Subcutaneous abdominal adipose tissue (tissue), 5 donors: Measurements from ENCODE around the gene MYO3B.
A peak's percentile ranks its signal among the peaks of the same experiment; 100 is the strongest.

Source experiments
- H3K27ac ChIP-seq: one replicate; pipeline ENCODE4 v1.7.0; 2013; ENCODE audit warnings: low read depth, mild to moderate bottlenecking, inconsistent platforms, low read length, moderate library complexity
- H3K27me3 ChIP-seq, 5 donors: one replicate each; pipeline ENCODE4 v1.7.0; 2013; ENCODE audit warnings: low read length in 5 of 5, inconsistent platforms in 1 of 5; ENCODE audit not compliant: control insufficient read depth in 5 of 5, insufficient read depth in 4 of 5
- H3K36me3 ChIP-seq, 5 donors: one replicate each; pipeline ENCODE4 v1.7.0; 2013; ENCODE audit warnings: low read length in 5 of 5; ENCODE audit not compliant: control insufficient read depth in 5 of 5, insufficient read depth in 5 of 5
- H3K4me1 ChIP-seq, 5 donors: one replicate each; pipeline ENCODE4 v1.7.0; 2013; ENCODE audit warnings: low read length in 5 of 5, mild to moderate bottlenecking in 3 of 5, moderate library complexity in 1 of 5; ENCODE audit not compliant: control insufficient read depth in 5 of 5, insufficient read depth in 5 of 5
- H3K4me3 ChIP-seq, 5 donors: one replicate each; pipeline ENCODE4 v1.7.0; 2013; ENCODE audit warnings: low read length in 5 of 5, low read depth in 1 of 5
- H3K9ac ChIP-seq, 5 donors: one replicate each; pipeline ENCODE4 v1.7.0; 2013; ENCODE audit warnings: low read length in 5 of 5, mild to moderate bottlenecking in 4 of 5, moderate library complexity in 3 of 5
- H3K9me3 ChIP-seq, 5 donors: one replicate each; pipeline ENCODE4 v1.7.0; 2013; ENCODE audit warnings: low read length in 5 of 5; ENCODE audit not compliant: control insufficient read depth in 5 of 5
- donor health status: healthy.
- donor health status: healthy.
- donor health status: healthy.
- donor health status: healthy.
- donor health status: healthy.

Gene MYO3B

DNA sequence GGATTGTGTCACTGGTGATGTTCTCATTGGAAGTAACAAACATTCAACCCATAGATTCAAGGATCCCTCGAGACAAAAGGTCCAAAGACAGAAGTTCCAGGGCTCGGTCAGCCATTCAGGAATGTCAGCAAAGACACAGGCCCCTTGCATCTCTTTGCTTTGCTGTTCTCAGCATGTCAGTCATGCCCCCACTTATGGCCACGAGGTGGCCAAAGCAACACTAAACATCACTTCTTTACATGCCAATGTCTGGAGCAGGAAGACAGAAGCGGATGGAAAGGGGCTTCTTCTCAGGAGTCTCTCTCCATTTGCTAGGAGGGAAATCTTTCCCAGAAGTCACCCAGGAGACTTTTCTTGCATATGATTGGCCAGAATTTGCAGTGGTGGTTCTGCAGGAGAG, 345.6 kb downstream of the MYO3B start:
- Histone ChIP-seq H3K4me3 (no peak overlapping the region), H3K9me3 (no peaks in the 10 kb centered on the region), H3K27ac (no peak overlapping the region), H3K27me3 (no peaks in the 10 kb centered on the region), H3K4me1 (peaks cover 0 to 15% (median 9%) of the 10 kb centered on the region in 5 donors), H3K9ac (no peak overlapping the region), H3K36me3 (no peaks in the 10 kb centered on the region)

DNA sequence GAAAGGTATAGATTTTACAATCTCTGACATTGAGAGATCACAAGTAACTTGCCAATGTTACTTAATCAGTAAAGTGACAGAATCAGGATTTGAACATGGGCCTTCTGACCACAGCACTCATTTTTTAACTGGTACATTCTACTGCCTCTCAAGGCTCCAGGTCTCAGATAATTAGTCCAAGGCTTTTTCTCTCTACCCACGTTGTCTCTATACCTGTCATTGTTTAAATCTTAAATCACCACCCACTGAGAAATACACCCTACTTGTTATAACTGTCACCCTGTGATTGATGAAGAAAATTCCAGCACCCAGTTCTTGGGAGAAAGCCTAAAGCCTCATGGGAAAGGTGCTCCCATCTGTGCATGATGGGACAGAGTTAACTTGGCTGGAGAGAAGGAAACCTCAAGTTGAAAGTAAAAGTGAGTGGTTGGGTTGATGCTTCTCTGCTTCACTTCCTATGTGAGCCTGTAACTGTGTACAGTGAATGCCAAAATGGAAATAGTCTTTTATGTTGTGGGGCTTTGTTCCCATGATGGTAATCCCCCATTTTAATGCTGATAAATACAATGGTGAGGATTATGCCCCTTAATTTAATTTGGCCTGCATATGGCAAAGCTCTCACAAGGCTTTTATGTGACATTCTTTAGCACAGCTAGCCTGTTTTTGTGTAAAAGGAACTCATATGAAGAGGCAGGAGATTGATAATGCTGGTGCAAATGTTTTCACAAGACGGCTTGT, 347.1 kb downstream of the MYO3B start:
- H3K4me3 ChIP-seq: no peak overlapping the region
- peaks cover 0 to 17% (median 16%) of the 10 kb centered on the region in 5 donors for H3K4me1 ChIP-seq
- H3K9ac ChIP-seq: peak overlapping the region in 1 of 5 donors; percentile 7
- H3K27me3 ChIP-seq: no peaks in the 10 kb centered on the region
- H3K27ac ChIP-seq: peak overlapping the region; percentile 38
- no peaks in the 10 kb centered on the region for H3K9me3 ChIP-seq
- H3K36me3 ChIP-seq: no peaks in the 10 kb centered on the region

- H3K9ac ChIP-seq: no peak overlapping the region
- H3K9me3 ChIP-seq: no peaks in the 10 kb centered on the region
- H3K27me3 ChIP-seq: no peaks in the 10 kb centered on the region
- H3K36me3 ChIP-seq: no peaks in the 10 kb centered on the region
- no peak overlapping the region for H3K4me3 ChIP-seq
- peaks cover 0 to 22% (median 22%) of the 10 kb centered on the region in 5 donors for H3K4me1 ChIP-seq
- H3K27ac ChIP-seq: peak overlapping the region; percentile 38
Measured at GRCh38 chr2:170525566-170525900, 347.6 kb downstream of the MYO3B start.

DNA sequence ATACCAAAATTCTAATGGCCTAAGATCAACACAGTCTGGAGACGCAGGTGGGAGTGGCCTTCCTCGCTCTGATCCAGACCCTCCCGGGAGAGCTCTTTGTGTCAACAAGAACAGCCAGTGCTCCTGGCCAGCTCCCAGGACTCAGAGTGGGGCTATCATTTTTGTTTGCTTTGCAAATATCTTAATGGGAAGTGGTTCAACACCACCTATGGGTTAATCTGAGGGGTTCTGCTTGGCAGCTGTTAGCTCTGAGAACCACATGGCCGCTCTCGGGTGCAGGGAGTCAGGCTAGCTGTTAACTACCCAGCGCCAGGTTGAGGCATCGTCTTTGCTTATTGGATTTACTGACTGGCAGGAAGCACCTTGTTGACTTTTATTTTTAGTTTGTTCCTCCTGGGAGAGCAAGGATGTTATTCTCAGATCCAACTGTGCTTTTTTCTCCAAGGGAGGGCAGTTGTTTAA, 352.4 kb downstream of the MYO3B start:
- no peaks in the 10 kb centered on the region for H3K9me3 ChIP-seq
- peaks cover 0 to 22% (median 19%) of the 10 kb centered on the region in 5 donors for H3K4me1 ChIP-seq
- peak overlapping the region in 1 of 5 donors; percentile 27 for H3K9ac ChIP-seq
- no peaks in the 10 kb centered on the region for H3K36me3 ChIP-seq
- no peak overlapping the region for H3K27ac ChIP-seq
- H3K27me3 ChIP-seq: no peaks in the 10 kb centered on the region
- H3K4me3 ChIP-seq: peak overlapping the region; percentile 23 to 64 (median 36)

DNA sequence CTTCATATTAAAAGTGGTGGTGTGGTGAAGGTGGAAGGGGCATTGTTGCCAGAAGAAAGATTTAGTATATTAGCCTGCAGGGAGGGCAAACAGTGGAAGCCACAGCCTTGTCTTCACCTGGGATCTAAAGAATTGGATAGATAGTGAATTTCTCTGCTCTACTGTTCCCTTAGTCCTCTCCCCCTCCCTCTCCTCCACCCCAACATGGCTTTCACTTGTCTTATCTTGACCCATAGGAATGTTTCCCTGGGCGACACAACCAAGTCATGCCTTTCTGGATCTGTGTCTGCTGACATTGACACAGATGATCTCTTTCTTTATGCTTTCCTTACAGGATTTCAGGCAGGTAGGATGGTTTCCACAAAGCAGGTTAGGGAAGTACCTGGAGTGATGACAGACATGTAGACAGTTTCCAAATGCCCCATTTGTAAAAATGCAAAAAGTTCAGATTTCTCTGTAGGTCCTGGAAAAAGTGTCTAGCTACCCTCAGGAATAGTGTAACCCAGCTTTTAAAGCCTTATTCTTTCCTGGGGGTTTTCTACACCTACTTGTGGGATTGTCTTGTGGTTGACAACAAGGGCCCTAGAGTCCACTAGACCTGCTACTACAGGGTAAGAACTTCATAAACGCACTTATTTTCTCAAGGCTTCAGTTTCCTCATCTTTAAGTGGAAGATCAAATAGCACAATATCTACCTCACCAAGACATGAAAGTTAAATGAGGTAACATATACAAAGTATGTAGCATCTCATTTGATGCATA, 353.0 kb downstream of the MYO3B start:
- H3K36me3 ChIP-seq: no peaks in the 10 kb centered on the region
- H3K9ac ChIP-seq: no peak overlapping the region
- no peak overlapping the region for H3K27ac ChIP-seq
- H3K4me3 ChIP-seq: peak overlapping the region in 1 of 5 donors; percentile 36
- H3K9me3 ChIP-seq: no peaks in the 10 kb centered on the region
- peaks cover 0 to 16% (median 13%) of the 10 kb centered on the region in 5 donors for H3K4me1 ChIP-seq
- no peaks in the 10 kb centered on the region for H3K27me3 ChIP-seq

DNA sequence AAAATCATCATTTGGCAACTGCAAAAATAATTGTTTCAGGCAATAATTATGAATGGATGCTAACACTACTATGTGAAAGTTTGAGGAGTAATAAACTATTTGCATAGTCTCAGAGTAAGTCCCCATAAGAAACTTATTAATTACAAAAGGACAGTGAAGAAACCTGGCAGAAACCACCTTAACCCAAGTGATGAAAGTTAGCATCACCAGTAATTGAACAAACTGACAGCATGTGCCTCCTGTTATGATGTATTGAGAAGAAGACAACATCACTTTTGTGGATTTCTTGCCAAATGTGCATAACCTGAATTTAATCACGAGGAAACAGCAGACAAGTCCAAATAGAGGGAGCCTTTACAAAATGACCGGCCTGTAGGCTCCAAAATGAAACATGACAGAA, 353.9 kb downstream of the MYO3B start:
- no peaks in the 10 kb centered on the region for H3K9me3 ChIP-seq
- H3K27ac ChIP-seq: no peak overlapping the region
- H3K4me3 ChIP-seq: no peak overlapping the region
- peaks cover 0 to 16% (median 13%) of the 10 kb centered on the region in 5 donors for H3K4me1 ChIP-seq
- no peaks in the 10 kb centered on the region for H3K27me3 ChIP-seq
- H3K36me3 ChIP-seq: no peaks in the 10 kb centered on the region
- H3K9ac ChIP-seq: no peak overlapping the region

DNA sequence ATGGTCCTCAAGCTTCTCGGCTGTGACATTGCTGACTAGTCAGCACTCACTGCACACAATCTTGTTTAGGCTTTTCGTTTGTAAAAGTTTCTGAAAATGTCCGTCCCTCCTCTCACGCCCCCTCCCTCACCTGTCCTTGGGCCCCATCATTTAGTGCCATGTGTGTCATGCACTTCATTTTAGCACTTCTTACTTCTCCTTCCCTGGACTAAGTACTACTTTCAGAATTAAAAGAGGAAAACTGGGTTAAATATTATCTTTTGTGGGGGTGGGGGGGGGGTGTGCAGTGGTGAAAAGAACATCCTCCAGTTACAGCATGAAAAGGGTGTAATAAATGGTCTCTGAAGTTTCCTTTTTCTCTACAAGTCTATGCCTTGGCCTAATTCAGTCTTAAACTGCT, 355.2 kb downstream of the MYO3B start:
- no peak overlapping the region for H3K4me3 ChIP-seq
- H3K4me1 ChIP-seq: peaks cover 0 to 16% (median 13%) of the 10 kb centered on the region in 5 donors

DNA sequence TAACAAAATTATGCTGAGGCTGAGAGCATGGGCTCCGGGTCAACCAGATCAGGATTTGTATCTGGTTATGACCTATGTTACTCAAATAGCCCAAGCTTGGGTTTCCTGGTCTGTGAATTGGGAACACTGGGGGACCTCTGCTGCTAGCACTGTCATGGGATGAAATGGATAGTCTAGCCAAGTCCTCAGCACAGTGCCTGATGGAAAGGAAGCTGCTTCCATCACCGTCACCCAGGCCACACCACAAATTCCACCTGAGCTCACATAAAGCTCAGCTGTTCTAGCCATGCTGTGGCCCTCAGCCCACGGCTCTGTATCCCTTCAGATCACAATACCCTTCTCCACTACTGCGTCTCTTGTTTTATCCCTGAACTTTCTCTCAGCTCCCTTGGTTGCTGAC, 357.6 kb downstream of the MYO3B start:
- no peak overlapping the region for H3K9ac ChIP-seq
- H3K4me1 ChIP-seq: peaks cover 0 to 5% (median 3%) of the 10 kb centered on the region in 5 donors
- H3K27me3 ChIP-seq: no peaks in the 10 kb centered on the region
- no peaks in the 10 kb centered on the region for H3K9me3 ChIP-seq
- no peak overlapping the region for H3K27ac ChIP-seq
- H3K4me3 ChIP-seq: no peak overlapping the region
- no peaks in the 10 kb centered on the region for H3K36me3 ChIP-seq

More for the DNA sequence above, 355.2 kb downstream of the MYO3B start:
- no peak overlapping the region for H3K9ac ChIP-seq
- H3K36me3 ChIP-seq: no peaks in the 10 kb centered on the region
- H3K27ac ChIP-seq: no peak overlapping the region
- no peaks in the 10 kb centered on the region for H3K27me3 ChIP-seq
- H3K9me3 ChIP-seq: no peaks in the 10 kb centered on the region

DNA sequence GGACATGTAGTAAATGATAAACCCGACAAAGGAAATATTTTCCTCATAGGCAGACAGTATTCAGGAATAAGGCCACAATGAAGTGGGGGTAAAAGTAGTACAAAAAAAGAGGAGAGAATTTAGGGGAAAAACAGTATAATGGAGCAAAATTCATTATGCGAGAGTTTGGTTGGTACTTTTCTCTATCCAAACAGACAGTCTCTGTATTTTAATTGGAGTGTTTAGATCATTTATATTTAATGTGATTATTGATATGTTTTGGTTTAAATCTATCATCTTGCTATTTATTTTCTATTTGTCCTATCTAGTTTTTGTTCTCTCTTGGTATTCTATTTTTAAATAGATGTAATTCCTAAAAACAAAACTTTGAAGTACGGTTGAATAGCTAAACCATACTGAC, 366.9 kb downstream of the MYO3B start:
- H3K4me3 ChIP-seq: no peak overlapping the region
- peaks cover 2 to 17% (median 6%) of the 10 kb centered on the region in 5 donors for H3K9me3 ChIP-seq
- no peaks in the 10 kb centered on the region for H3K36me3 ChIP-seq
- no peaks in the 10 kb centered on the region for H3K4me1 ChIP-seq
- H3K27me3 ChIP-seq: no peaks in the 10 kb centered on the region
- no peak overlapping the region for H3K9ac ChIP-seq
- no peak overlapping the region for H3K27ac ChIP-seq

DNA sequence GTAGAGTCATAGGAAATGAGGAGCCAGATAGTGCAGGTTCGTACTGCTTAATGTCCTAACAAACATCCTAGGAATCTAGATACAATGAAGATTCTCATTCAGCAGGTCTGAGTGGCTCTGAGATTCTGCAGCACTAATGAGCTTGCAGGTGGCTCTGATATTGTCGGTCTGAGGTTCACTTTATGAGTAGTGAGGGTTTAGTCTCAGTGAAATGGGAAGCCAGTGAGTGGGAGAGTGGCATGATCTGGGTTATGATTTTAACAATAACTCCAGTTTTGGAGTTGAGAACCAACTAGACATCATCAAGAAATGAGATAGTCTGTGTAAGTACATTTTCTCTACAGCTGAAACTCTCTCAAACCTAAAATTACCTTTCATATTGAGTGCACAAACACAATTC, 370.4 kb downstream of the MYO3B start:
- peaks cover 2 to 27% (median 6%) of the 10 kb centered on the region in 5 donors for H3K9me3 ChIP-seq
- no peaks in the 10 kb centered on the region for H3K27me3 ChIP-seq
- no peaks in the 10 kb centered on the region for H3K4me1 ChIP-seq
- no peaks in the 10 kb centered on the region for H3K36me3 ChIP-seq
- no peak overlapping the region for H3K27ac ChIP-seq
- H3K4me3 ChIP-seq: no peak overlapping the region
- no peak overlapping the region for H3K9ac ChIP-seq
